Upper lobe of right lung (tissue), 1 donor: ENCODE measurements around the gene UNC80. TPM values are rescaled to one million over a fixed set of nuclear protein-coding genes. Genes with fewer than 3 reads are reported as not detected.

Experiments
- ATAC-seq: fragments of 200-7000 bp; cut with Tn5 transposase; one replicate; pipeline ENCODE4 v1.9.1; 2020; ENCODE audit warnings: mild to moderate bottlenecking, moderate library complexity
- DNase-seq: peaks from one replicate; pipeline ENCODE4 v3.0.0-alpha.2; 2020
- H3K27ac ChIP-seq: fragments of 200-600 bp; one replicate; pipeline ENCODE4 v1.8.0; 2022
- H3K27me3 ChIP-seq: fragments of 200-600 bp; one replicate; pipeline ENCODE4 v1.8.0; 2022; ENCODE audit warnings: mild to moderate bottlenecking
- H3K36me3 ChIP-seq: fragments of 200-600 bp; one replicate; pipeline ENCODE4 v1.8.0; 2022
- H3K4me1 ChIP-seq: fragments of 200-600 bp; one replicate; pipeline ENCODE4 v1.8.0; 2022
- H3K4me3 ChIP-seq: fragments of 200-600 bp; one replicate; pipeline ENCODE4 v1.8.0; 2022; ENCODE audit warnings: mild to moderate bottlenecking
- H3K9me3 ChIP-seq: fragments of 200-600 bp; one replicate; pipeline ENCODE4 v1.8.0; 2022
- CTCF ChIP-seq: fragments of 200-600 bp; IDR thresholded peaks from one replicate; pipeline ENCODE4 v1.8.0; 2022; ENCODE audit warnings: antibody characterized with exemption
- intact Hi-C: fragments of 100-400 bp; cut with DNase I; formaldehyde crosslinking; loops from one replicate; pipeline ENCODE4 v1.11.0; 2022
- total RNA-seq: library from RNA; stranded (reverse); fragmentation: NEBNext Ultra II Directional; extraction: Animal tissue kit (Norgen Biotek cat#: 25700); gene quantifications from one replicate; pipeline ENCODE4 v1.2.1, GENCODE V29; 2021
- donor health status: DM: no; HTN: yes; CAD: no; lungs with severe emphysema.

UNC80 gene
- total RNA-seq, 1 donor from 2014 or later, result not detected

- Histone ChIP-seq H3K9me3 (no peaks in the 10 kb centered on the region), H3K4me3 (no peak overlapping the region), H3K36me3 (no peaks in the 10 kb centered on the region), H3K4me1 (no peaks in the 10 kb centered on the region), H3K27ac (no peak overlapping the region), H3K27me3 (no peaks in the 10 kb centered on the region)
- DNase-seq (no peak), ATAC-seq (no peak)
- no peak for TF ChIP-seq CTCF
- intact Hi-C loops, result no loop called here
These were observed 139.9 kb downstream of the UNC80 start for GRCh38 chr2:209911486-209911885.

DNA sequence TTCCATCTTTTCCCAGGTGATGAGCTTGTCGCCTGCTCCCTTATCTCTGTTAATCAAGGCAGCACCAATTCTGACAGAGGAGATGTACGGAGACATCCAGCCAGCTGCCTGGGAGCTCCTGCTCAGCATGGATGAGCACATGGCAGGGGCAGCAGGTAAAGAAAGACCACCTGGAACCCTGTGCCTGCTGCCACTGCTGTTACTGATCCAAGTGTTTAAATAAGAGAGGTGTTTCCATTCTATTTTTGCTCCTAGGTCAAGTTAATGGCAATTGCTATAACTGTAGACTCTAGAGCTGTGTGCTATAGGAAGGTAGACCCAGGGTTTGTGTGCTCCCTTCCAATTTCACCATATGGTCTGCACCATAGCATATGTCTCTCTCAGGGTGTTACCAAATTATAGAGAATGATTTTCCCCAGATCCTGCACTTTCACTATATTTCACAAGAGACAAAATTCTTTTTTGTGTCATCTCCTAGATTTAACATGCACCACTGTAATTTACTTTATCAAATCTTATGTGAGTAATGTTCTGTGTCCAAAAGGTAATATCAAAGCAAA is 142.2 kb downstream of the UNC80 start:
- H3K4me1 ChIP-seq, result no peaks in the 10 kb centered on the region
- no peaks in the 10 kb centered on the region for H3K9me3 ChIP-seq
- no peak overlapping the region for H3K27ac ChIP-seq
- DNase-seq, result no peak
- H3K36me3 ChIP-seq, result no peaks in the 10 kb centered on the region
- no peak for ATAC-seq
- no peak for TF ChIP-seq CTCF
- intact Hi-C loops, result no loop called here
- no peaks in the 10 kb centered on the region for H3K27me3 ChIP-seq
- no peak overlapping the region for H3K4me3 ChIP-seq

GRCh38 chr2:209917154-209917771 is 145.6 kb downstream of the UNC80 start:
- Histone ChIP-seq H3K9me3 (no peaks in the 10 kb centered on the region), H3K4me3 (no peak overlapping the region), H3K27me3 (no peaks in the 10 kb centered on the region), H3K36me3 (no peaks in the 10 kb centered on the region), H3K27ac (no peak overlapping the region), H3K4me1 (no peaks in the 10 kb centered on the region)
- DNase-seq, result no peak
- intact Hi-C loops, result no loop called here
- TF ChIP-seq CTCF, result no peak
- ATAC-seq, result no peak

DNA sequence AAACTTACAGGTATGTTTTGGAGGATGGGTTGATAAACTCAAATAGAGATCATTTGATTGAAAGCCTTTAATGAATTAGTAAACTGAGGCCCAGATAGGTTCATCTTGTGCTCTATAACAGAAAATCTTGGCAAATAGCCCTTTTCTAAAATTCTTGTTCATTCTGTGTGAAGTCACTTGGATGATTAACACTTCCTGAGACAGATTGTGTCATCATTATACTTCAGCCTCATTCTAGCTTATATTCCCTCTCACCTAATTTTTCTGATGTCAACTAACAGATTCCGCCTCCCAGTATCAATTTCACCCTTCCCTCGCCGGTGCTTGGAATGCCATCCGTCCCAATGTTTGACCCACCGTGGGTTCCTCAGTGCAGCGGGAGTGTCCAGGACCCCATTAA is 146.6 kb downstream of the UNC80 start:
- no peak for DNase-seq
- H3K4me1 ChIP-seq, result no peaks in the 10 kb centered on the region
- TF ChIP-seq CTCF, result no peak
- H3K27me3 ChIP-seq, result no peaks in the 10 kb centered on the region
- no peaks in the 10 kb centered on the region for H3K36me3 ChIP-seq
- no peak overlapping the region for H3K4me3 ChIP-seq
- no peaks in the 10 kb centered on the region for H3K9me3 ChIP-seq
- intact Hi-C loops, result no loop called here
- H3K27ac ChIP-seq, result no peak overlapping the region
- ATAC-seq, result no peak

DNA sequence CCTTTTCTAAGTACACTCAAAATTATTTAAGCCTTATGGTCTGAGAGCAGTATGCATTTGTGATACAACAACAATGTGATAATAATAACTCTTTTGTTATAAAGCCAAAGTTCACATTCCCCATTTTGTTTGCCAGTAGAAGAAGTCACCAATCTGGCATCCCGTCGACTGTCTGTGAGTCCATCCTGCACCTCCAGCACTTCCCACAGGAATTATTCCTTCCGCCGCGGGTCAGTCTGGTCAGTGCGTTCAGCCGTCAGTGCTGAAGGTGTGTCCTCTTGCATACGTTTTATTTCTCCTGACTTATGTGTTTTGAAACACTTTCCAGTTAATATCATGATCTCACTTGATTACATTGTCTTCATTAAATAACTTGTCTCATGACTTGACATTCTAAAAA is 150.5 kb downstream of the UNC80 start:
- no peak for ATAC-seq
- no peak overlapping the region for H3K4me3 ChIP-seq
- no peak for DNase-seq

More for the DNA sequence above, 150.5 kb downstream of the UNC80 start:
- Histone ChIP-seq H3K27me3 (no peaks in the 10 kb centered on the region), H3K9me3 (no peaks in the 10 kb centered on the region), H3K36me3 (no peaks in the 10 kb centered on the region), H3K4me1 (no peaks in the 10 kb centered on the region), H3K27ac (no peak overlapping the region)
- no peak for TF ChIP-seq CTCF
- intact Hi-C loops, result no loop called here
